Sigmoid colon (tissue), 7 donors: ENCODE results near the gene RTTN. TPM values are rescaled to one million over a fixed set of nuclear protein-coding genes. Genes with fewer than 3 reads are reported as not detected.
"Not testable (repeated sequence)": the region's sequence is repeated elsewhere in the genome, so short reads cannot be mapped to it uniquely, and the experiment has no call there.

ENCODE experiments used
- DNase-seq: peaks from one replicate; pipeline ENCODE4 v3.0.0-alpha.2; 2019
- H3K27ac ChIP-seq, 4 donors: fragments of 200-600 bp; sonication (generic); one replicate each; pipeline ENCODE4 v1.5.1; 2016 to 2019; ENCODE audit warnings: mild to moderate bottlenecking in 1 of 4
- H3K27me3 ChIP-seq, 3 donors: fragments of 200-600 bp; sonication (generic); one replicate each; pipeline ENCODE4 v1.5.1; 2019; ENCODE audit warnings: mild to moderate bottlenecking in 1 of 3
- H3K36me3 ChIP-seq, 4 donors: fragments of 200-600 bp; sonication (generic); one replicate each; pipeline ENCODE4 v1.5.1; 2016 to 2019
- H3K4me1 ChIP-seq, 4 donors: fragments of 200-600 bp; sonication (generic); one replicate each; pipeline ENCODE4 v1.5.1; 2017 to 2019
- H3K4me3 ChIP-seq, 4 donors: fragments of 200-600 bp; sonication (generic); one replicate each; pipeline ENCODE4 v1.5.1; 2017 to 2019; ENCODE audit warnings: mild to moderate bottlenecking in 2 of 4, moderate library complexity in 1 of 4
- H3K9me3 ChIP-seq, 4 donors: fragments of 200-600 bp in 3 of 4; sonication (generic) in 3 of 4; one replicate each; pipeline versions ENCODE4 v1.5.1 to v1.6.1; 2013 to 2019
- CTCF ChIP-seq, 4 experiments: fragments of 450-650 bp in 3 of 4; fragments of 200-600 bp in 1 of 4; IDR thresholded peaks; one replicate each; pipeline ENCODE4 v1.5.1; 2016 to 2019; ENCODE audit warnings: antibody characterized with exemption in 4 of 4, mild to moderate bottlenecking in 3 of 4, moderate library complexity in 2 of 4
- EP300 ChIP-seq, 4 donors: sonication (generic); formaldehyde crosslinking; IDR thresholded peaks; one replicate each; pipeline ENCODE4 v1.6.1; 2017; ENCODE audit warnings: antibody characterized with exemption in 4 of 4
- POLR2A ChIP-seq, 2 donors: fragments of 450-650 bp; IDR thresholded peaks; one replicate each; pipeline ENCODE4 v1.6.1; 2016; ENCODE audit warnings: antibody characterized with exemption in 2 of 2, mild to moderate bottlenecking in 2 of 2, moderate library complexity in 2 of 2
- POLR2AphosphoS5 ChIP-seq, 4 donors: sonication (generic); formaldehyde crosslinking; IDR thresholded peaks; one replicate each; pipeline ENCODE4 v1.6.1; 2017; ENCODE audit warnings: antibody characterized with exemption in 4 of 4
- WGBS, 2 donors: extraction: QIAGEN DNeasy Blood & Tissue Kit; methylation state at CpG; one replicate each; pipeline ENCODE4 v1.1.7; 2013; 5-methylcytosine and 5-hydroxymethylcytosine counted together
- intact Hi-C: fragments of 100-400 bp; cut with DNase I; formaldehyde crosslinking; loops from one replicate; pipeline ENCODE4 v1.15.1; 2023
- polyA plus RNA-seq, 3 donors: library from polyadenylated mRNA; stranded (reverse); fragments of 200-250 nt; gene quantifications; one replicate each; pipeline ENCODE4 v1.2.3, GENCODE V29; 2013
- total RNA-seq, 4 donors: library from RNA; depleted of rRNA; stranded (reverse); fragments of >200 nt; gene quantifications; one replicate each; pipeline ENCODE4 v1.1.0, GENCODE V29; 2016
- donor health status: healthy with polysubstance abuse.
- donor health status: Bipolar disorder and iron deficiency.
- donor health status: healthy.

Gene RTTN
- total and polyA plus RNA-seq, 7 donors = 1.4 to 18.2 (median 11.3) TPM

GRCh38 chr18:70107091-70107490 is 98.4 kb downstream of the RTTN start:
- peaks cover 0 to 42% (median 6%) of the 10 kb centered on the region in 4 donors for H3K36me3 ChIP-seq
- no peak for DNase-seq
- TF ChIP-seq EP300 (IDR thresholded peaks at IDR 0.05) (no peak), POLR2AphosphoS5 (IDR thresholded peaks at IDR 0.05) (no peak), CTCF (IDR thresholded peaks at IDR 0.05) (no peak)
- WGBS, 2 donors = 97% methylated on average over 6 of the region's 6 CpGs
- no peak overlapping the region for H3K4me3 ChIP-seq
- H3K27ac ChIP-seq = no peak overlapping the region
- H3K27me3 ChIP-seq = no peaks in the 10 kb centered on the region
- no peaks in the 10 kb centered on the region for H3K4me1 ChIP-seq
- no peaks in the 10 kb centered on the region for H3K9me3 ChIP-seq
- intact Hi-C loops = no loop called here

- H3K27me3 ChIP-seq, H3K27ac ChIP-seq, H3K4me3 ChIP-seq, DNase-seq, intact Hi-C loops, H3K9me3 ChIP-seq, H3K4me1 ChIP-seq: not testable (repeated sequence)
- H3K36me3 ChIP-seq = peaks cover 0 to 15% (median 6%) of the 10 kb centered on the region in 4 donors
- WGBS, 2 donors = 94 to 96% methylated on average over 22 of the region's 22 CpGs
Observed at GRCh38 chr18:70102854-70103253, 102.6 kb downstream of the RTTN start.

- Histone ChIP-seq H3K36me3 (peaks cover 0 to 4% (median 0%) of the 10 kb centered on the region in 4 donors), H3K27ac (no peak overlapping the region), H3K4me1 (no peaks in the 10 kb centered on the region), H3K27me3 (no peaks in the 10 kb centered on the region), H3K4me3 (no peak overlapping the region), H3K9me3 (no peaks in the 10 kb centered on the region)
- no peak for DNase-seq
- WGBS, 2 donors = 69 to 78% methylated on average over 1 of the region's 1 CpG
- intact Hi-C loops = loop anchor here (10.0 kb wide), 1 partner anchor 1245 kb away; no protein-coding TSS in a partner anchor
- TF ChIP-seq POLR2AphosphoS5 (IDR thresholded peaks at IDR 0.05) = no peak
- TF ChIP-seq CTCF (IDR thresholded peaks at IDR 0.05) = no peak
- no peak for TF ChIP-seq EP300 (IDR thresholded peaks at IDR 0.05)
- no peak for TF ChIP-seq POLR2A (IDR thresholded peaks at IDR 0.05)
Observed at GRCh38 chr18:70089858-70090257, 115.6 kb downstream of the RTTN start.

GRCh38 chr18:70086085-70086484 is 119.4 kb downstream of the RTTN start:
- no peak overlapping the region for H3K27ac ChIP-seq
- no peaks in the 10 kb centered on the region for H3K27me3 ChIP-seq
- no peaks in the 10 kb centered on the region for H3K4me1 ChIP-seq
- intact Hi-C loops = loop anchor here (10.0 kb wide), 1 partner anchor 1241 kb away; no protein-coding TSS in a partner anchor
- TF ChIP-seq CTCF (IDR thresholded peaks at IDR 0.05) (no peak), EP300 (IDR thresholded peaks at IDR 0.05) (no peak), POLR2AphosphoS5 (IDR thresholded peaks at IDR 0.05) (no peak), POLR2A (IDR thresholded peaks at IDR 0.05) (no peak)
- WGBS, 2 donors = 82 to 84% methylated on average over 4 of the region's 4 CpGs
- no peak for DNase-seq
- no peak overlapping the region for H3K4me3 ChIP-seq
- H3K36me3 ChIP-seq = peaks cover 0 to 5% (median 0%) of the 10 kb centered on the region in 4 donors
- H3K9me3 ChIP-seq = no peaks in the 10 kb centered on the region

- DNase-seq = no peak
- Histone ChIP-seq H3K27ac (no peak overlapping the region), H3K9me3 (no peaks in the 10 kb centered on the region), H3K36me3 (peaks cover 0 to 5% (median 0%) of the 10 kb centered on the region in 4 donors), H3K4me1 (no peaks in the 10 kb centered on the region), H3K27me3 (no peaks in the 10 kb centered on the region), H3K4me3 (no peak overlapping the region)
- 66 to 81% methylated on average over 5 of the region's 5 CpGs for WGBS, 2 donors
- intact Hi-C loops = loop anchor here (10.0 kb wide), 1 partner anchor 1241 kb away; no protein-coding TSS in a partner anchor
- TF ChIP-seq CTCF (IDR thresholded peaks at IDR 0.05) (no peak), POLR2AphosphoS5 (IDR thresholded peaks at IDR 0.05) (no peak), EP300 (IDR thresholded peaks at IDR 0.05) (no peak), POLR2A (IDR thresholded peaks at IDR 0.05) (no peak)
Observed at GRCh38 chr18:70085641-70086040, 119.8 kb downstream of the RTTN start.
